ENCODE results near the gene GUCY2D.

The GUCY2D gene

DNA sequence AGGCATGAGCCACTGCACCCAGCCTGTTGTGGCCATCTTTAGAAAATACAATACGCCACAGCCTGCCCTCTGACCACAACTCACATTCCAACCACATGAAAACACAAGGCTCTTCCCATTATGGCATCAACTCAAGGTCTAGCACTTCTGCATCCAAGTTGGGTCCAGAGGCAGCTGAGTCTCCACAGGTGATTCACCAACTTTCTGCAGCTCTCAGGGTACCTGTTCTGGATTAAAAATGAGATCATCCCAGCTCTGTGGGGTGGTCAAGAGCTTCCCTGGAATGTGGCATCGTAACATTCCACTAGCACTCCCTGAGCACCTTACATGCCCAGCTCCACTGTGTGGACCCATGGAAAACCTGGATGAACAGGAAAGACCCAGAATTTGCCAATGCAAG lies 9.9 kb upstream of the GUCY2D start:
- no peak for DNase-seq (ENCODE audit: low read depth, low spot score)

DNA sequence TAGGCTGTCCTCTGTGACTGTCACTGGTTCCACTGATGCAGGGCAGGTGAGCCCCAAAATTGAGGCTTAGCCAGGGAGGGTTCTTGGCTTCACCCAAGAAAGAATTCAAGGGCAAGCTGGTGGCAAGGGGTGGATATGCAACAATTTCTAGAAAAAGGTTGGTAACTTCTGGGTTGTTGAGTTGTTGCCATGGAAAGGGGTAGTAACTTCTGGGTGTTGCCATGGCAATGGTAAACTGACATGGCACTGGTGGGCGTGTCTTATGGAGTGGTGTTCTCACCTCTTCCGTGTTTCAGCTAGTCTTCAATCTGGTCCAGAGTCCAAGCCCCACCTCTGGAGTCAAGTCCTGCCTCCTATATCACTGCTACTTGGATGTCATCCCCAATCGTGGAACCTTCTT lies 9.5 kb upstream of the GUCY2D start:
- no peak for DNase-seq (ENCODE audit: low read depth, low spot score)

DNA sequence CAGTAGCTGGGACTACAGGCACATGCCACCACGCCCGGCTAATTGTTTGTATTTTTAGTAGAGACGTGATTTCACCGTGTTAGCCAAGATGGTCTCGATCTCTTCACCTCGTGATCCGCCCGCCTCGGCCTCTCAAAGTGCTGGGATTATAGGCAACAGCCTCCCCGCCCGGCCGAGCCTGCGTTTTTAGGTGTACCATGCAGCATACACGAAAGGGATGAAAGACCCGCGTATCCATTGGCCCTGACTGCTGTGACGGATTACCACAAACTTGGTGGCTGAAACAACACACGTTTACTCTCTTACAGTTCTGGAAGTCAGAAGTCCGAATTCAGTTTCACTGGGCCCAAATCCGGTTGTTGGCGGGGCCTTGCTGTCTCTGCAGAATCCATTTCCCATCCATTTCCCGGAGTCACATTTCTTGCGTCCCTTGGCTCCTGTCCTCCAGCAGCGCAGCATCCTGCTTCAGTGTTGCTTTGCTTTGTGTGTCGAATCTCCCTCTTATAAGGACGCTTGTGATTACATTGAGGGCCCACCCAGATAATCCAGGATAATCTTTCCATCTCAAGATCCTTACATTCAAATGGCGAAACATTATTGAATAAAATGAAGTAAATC lies 8.3 kb upstream of the GUCY2D start:
- DNase-seq (ENCODE audit: low read depth, low spot score): no peak

DNA sequence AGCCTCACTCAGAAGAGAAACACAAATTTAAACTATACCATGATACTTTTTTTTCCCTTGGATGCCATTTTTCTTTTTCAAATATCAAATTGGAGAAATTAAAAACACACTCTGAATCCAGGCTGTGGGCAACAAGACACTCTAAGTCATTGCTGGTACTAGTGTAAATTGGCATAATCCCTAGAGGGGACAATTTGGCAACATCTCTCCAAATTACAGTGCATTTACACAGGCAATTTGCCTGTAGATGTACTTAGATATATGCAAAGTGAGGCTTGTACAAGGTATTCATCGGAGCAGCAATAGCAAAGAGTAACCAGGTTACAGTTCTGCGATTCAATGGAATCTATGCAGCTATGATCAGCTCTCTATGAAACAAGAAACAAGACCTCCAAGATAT lies 6.7 kb upstream of the GUCY2D start:
- no peak for DNase-seq (ENCODE audit: low read depth, low spot score)

DNA sequence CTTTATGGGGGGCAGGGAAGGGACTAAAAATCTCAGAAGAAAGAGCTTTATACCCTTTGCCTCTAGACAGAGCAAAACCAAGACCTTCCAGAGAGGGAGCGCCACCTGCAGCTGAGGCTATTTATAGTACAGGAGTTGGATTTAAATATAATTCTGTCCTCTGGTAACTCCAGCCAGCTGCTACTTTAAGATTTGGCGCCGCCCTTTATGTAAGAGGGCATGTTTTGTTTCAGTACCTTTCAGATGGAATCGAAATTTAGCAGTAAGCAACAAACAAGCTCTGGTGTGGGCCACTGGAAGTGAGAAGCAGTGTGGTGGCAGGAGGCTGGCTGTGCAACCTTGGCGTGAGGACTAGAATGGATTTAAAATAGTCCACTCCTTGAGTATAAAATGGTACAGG lies 5.2 kb upstream of the GUCY2D start:
- no peak for DNase-seq (ENCODE audit: low read depth, low spot score)

DNA sequence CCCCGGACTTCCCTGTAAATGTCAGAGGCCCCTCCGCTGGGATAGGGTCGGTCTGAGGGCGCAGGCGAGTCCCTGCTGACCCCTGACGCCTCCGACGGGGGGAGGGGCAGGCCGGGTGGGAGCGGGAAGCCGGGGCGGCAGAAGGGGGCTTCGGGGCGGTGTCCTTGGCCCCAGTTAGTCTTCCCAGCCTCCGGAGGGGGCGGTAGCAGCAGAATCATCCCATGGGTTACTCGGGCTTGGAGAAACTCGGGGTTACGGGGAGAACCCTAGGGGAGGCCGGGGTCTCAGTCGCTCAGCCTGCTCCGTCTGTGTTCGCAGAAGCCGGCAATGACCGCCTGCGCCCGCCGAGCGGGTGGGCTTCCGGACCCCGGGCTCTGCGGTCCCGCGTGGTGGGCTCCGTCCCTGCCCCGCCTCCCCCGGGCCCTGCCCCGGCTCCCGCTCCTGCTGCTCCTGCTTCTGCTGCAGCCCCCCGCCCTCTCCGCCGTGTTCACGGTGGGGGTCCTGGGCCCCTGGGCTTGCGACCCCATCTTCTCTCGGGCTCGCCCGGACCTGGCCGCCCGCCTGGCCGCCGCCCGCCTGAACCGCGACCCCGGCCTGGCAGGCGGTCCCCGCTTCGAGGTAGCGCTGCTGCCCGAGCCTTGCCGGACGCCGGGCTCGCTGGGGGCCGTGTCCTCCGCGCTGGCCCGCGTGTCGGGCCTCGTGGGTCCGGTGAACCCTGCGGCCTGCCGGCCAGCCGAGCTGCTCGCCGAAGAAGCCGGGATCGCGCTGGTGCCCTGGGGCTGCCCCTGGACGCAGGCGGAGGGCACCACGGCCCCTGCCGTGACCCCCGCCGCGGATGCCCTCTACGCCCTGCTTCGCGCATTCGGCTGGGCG lies 542 bp downstream of the GUCY2D start:
- DNase-seq (ENCODE audit: low read depth, low spot score): no peak

DNA sequence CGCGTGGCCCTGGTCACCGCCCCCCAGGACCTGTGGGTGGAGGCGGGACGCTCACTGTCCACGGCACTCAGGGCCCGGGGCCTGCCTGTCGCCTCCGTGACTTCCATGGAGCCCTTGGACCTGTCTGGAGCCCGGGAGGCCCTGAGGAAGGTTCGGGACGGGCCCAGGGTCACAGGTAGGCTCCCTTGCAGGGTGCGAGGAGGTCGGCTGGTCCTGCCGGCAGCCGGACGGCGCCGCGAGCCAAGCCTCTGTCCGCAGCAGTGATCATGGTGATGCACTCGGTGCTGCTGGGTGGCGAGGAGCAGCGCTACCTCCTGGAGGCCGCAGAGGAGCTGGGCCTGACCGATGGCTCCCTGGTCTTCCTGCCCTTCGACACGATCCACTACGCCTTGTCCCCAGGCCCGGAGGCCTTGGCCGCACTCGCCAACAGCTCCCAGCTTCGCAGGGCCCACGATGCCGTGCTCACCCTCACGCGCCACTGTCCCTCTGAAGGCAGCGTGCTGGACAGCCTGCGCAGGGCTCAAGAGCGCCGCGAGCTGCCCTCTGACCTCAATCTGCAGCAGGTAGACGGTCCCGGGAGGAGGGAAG lies 1.3 kb downstream of the GUCY2D start:
- no peak for DNase-seq (ENCODE audit: low read depth, low spot score)

DNA sequence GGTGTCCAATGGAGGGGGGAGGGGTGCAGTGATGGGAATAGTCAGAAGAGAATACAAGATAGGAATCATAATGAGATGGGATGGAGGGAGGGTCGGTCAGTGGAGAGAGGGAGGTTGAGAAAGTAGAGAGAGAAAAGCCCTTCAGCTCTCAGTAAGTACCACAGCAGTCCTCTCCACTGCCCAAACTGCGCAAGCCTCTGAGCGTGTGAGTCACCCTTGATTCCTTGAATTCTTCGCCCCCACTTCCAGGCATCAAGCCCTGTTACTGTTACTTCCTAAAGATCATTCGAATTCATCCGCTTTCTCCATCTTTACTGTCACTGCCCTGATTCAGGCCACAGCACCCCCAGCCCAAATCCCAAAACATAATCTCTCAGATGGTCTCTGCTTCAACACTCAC lies 2.5 kb downstream of the GUCY2D start:
- DNase-seq (ENCODE audit: low read depth, low spot score): no peak

DNA sequence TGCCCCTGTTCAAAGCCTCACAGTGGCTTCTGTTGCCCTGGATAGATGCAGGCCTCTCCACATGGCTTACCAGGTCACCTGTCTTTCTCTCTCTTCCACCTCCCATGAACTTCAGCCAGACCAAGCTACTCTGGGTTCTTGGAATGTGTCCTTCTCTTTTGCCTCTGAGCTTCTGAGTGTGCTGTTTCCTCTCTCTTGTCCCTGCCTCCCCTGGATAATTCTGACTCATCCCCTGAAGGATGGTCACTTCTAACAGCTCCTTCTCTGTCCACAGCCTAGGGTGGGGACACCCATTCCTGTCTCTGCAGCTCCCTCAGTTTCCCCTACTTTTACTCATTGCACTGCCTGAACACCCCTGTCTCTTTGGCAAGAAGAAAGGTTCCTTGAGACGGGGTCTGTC lies 2.9 kb downstream of the GUCY2D start:
- DNase-seq (ENCODE audit: low read depth, low spot score): no peak

DNA sequence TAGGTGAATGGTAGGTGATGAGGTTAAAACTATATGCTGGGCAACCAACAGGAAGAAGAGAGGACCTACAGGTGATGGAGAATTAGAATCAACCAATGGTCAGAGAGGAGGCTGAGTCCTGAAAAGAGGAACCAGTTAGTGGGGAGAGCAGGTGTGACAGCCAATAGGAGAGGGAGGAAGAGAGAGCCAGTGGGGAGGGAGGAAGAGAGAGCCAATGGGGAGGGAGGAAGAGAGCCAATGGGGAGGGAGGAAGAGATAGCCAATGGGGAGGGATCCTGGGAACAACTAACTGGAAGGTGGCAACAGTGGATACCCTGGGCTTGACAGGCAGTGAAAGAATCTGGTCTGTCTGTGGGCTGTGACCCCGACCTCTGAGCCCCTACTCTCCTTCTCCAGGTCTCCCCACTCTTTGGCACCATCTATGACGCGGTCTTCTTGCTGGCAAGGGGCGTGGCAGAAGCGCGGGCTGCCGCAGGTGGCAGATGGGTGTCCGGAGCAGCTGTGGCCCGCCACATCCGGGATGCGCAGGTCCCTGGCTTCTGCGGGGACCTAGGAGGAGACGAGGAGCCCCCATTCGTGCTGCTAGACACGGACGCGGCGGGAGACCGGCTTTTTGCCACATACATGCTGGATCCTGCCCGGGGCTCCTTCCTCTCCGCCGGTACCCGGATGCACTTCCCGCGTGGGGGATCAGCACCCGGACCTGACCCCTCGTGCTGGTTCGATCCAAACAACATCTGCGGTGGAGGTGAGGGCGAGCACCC lies 3.7 kb downstream of the GUCY2D start:
- DNase-seq (ENCODE audit: low read depth, low spot score): no peak

DNA sequence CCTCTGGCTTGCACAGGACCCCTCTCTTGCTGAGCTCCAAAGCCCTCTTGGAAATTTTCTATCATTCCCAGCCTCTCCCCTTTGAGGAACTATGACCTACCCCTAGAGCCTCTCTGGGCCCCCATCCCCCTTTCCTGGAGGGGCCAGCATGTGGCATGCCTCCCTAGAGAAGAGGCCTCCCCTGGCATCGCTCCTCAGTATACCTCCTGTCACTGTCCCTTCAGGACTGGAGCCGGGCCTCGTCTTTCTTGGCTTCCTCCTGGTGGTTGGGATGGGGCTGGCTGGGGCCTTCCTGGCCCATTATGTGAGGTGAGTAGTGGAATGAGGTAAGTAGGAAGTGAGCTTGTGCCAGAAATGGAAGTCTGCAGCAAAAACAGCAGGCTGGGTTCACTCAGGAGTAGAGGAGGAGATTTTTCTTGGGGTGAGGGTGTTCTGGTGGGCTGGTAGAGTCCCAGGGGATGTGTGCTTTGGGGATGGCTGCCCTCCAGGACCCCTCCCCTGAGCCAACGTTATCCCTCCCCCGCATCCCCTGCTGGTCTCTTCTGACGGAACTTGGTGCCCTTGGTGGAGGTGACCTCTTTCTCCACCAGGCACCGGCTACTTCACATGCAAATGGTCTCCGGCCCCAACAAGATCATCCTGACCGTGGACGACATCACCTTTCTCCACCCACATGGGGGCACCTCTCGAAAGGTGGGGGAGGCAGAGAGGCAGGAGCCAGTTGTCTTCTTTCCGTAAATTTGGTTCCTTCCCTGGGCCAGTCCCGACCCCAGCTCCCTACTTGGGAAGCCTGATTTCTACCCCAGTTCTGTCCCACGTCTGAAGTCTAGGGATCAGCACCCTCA lies 4.6 kb downstream of the GUCY2D start:
- DNase-seq (ENCODE audit: low read depth, low spot score): no peak

DNA sequence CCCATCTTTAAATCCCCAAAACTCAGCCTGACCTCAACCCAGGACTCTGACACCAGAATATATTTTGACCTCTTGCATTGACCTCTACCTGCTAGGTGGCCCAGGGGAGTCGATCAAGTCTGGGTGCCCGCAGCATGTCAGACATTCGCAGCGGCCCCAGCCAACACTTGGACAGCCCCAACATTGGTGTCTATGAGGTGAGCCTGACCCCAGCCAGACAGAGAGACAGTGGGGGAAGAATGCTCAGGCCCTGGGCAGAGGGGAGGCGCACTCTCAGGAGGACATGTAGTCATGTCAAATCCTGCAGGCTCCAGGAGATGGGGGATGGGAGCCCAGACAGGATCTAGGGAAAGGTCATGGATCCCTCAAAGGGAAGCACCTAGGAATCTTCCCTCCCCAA lies 5.4 kb downstream of the GUCY2D start:
- DNase-seq (ENCODE audit: low read depth, low spot score): no peak

DNA sequence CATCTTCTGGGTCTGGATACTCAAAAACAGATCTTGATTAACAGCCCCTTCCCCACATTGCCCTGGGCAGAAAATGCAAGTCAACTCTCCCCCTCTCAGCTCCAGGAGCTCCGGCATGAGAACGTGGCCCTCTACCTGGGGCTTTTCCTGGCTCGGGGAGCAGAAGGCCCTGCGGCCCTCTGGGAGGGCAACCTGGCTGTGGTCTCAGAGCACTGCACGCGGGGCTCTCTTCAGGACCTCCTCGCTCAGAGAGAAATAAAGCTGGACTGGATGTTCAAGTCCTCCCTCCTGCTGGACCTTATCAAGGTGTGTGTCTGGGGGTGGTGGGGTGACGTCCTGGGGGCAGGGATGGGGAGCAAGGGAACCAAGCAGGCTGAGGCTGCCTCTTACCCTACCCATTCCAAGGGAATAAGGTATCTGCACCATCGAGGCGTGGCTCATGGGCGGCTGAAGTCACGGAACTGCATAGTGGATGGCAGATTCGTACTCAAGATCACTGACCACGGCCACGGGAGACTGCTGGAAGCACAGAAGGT lies 9.7 kb downstream of the GUCY2D start:
- DNase-seq (ENCODE audit: low read depth, low spot score): no peak

DNA sequence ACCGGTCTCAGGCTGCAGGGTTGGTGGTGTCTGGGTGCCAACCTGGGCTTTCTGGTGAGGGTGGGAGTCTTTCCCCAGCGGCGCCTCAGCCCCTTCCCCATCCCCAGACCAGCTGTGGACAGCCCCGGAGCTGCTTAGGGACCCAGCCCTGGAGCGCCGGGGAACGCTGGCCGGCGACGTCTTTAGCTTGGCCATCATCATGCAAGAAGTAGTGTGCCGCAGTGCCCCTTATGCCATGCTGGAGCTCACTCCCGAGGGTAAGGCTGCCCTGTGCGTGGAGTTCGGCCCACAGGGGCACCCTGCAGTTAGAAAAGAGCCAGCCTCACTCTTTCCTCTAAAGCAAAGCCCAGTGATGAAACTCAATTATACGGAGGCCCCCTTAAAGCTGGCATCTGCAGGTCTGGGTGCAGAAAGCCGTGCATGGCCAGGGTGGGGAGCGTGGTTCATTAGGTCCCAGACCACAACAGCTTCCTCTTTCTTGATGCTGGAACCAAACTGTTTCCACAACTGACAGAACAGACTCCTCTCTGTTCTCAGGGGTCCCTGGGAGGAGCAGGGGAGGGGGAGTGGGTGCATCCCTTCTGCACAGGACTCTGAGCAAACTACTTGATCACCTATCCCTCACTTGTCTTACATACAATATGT lies 10.7 kb downstream of the GUCY2D start:
- no peak for DNase-seq (ENCODE audit: low read depth, low spot score)

DNA sequence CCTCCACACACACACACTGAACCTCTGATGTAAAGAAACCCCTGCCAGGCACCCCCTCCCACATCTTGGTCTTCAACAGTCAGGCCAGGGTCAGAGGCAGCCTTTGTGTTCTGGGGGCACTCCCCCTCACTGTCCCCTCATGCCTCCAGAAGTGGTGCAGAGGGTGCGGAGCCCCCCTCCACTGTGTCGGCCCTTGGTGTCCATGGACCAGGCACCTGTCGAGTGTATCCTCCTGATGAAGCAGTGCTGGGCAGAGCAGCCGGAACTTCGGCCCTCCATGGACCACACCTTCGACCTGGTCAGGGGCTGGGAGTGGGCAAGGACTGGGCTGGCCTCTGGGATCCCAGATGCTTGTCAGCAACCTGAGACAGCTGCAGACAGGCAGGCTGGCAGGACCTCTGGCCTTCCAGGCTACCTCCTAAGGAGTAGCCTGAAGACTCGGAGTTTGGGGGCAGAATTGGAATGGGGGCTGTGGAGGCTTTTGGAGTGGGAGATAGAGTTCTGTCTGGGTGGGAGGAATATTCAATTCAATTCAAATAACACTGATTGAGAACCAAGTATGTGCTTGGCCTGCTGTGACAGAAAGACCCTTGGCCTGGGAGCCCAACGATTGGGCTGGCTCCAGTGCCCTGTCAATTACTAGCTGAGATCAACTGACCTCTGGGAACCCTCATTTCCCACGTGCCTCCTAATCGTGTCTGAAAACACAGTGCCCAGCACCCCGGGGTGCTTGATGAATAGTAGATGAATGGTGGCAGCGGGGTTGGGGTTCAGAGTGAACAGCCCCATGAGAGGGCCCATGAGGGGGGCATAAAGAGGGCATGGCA lies 11.5 kb downstream of the GUCY2D start:
- no peak for DNase-seq (ENCODE audit: low read depth, low spot score)

DNA sequence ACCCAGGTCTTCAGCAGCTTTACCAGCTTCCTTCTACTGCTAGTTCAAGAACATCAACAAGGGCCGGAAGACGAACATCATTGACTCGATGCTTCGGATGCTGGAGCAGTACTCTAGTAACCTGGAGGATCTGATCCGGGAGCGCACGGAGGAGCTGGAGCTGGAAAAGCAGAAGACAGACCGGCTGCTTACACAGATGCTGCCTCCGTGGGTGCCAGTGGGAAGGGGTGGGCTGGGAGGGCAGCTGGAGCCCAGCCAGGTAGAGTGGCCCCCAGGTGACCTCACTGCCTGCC lies 12.1 kb downstream of the GUCY2D start:
- DNase-seq (ENCODE audit: low read depth, low spot score): no peak

DNA sequence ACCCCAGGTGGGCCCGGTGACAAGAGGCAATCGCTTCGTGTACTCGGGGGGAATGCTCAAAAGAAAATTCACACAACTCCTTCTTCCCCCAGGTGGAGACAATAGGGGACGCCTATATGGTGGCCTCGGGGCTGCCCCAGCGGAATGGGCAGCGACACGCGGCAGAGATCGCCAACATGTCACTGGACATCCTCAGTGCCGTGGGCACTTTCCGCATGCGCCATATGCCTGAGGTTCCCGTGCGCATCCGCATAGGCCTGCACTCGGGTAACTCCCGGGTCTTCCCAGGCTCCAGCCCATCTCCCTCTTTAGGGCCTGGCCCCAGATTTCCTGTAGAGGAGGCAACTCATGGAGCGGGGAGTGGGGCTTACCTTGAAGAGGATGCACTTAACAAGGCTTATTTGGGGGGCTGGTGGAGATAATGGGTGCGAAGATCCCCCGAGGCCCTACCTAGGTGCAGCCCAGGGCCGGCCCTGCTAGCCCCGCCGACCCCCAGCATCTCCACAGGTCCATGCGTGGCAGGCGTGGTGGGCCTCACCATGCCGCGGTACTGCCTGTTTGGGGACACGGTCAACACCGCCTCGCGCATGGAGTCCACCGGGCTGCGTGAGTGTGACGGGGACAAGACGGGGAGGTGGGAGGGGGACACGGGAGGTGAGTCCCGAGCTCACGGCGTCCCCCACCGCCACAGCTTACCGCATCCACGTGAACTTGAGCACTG lies 13.0 kb downstream of the GUCY2D start:
- DNase-seq (ENCODE audit: low read depth, low spot score): no peak

DNA sequence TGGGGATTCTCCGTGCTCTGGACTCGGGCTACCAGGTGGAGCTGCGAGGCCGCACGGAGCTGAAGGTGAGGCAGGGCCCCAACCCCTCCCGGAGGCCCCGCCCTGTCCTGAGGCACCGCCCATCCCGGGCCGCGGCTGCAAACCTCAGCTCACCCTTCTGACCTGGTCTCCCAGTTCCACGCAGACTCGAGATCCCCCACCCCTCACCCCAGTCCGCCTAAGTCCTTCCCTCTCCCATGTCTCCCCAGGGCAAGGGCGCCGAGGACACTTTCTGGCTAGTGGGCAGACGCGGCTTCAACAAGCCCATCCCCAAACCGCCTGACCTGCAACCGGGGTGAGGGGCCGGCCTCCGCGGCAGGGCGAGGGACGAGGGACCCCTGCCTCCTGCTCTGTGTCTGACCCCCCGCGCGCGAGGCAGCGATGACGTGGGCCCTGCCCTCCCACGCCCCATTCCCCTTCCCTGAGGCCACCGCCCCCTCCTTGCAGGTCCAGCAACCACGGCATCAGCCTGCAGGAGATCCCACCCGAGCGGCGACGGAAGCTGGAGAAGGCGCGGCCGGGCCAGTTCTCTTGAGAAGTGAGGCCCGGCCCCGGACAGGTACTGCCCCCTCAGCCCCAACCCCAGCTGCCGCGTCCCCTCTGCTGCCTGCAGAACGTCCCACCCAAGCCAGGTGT lies 13.7 kb downstream of the GUCY2D start:
- no peak for DNase-seq (ENCODE audit: low read depth, low spot score)
